UCSD-AML1 (cell line): ENCODE results near the gene SLMAP.
"Not testable (repeated sequence)": the region's sequence is repeated elsewhere in the genome, so short reads cannot be mapped to it uniquely, and the experiment has no call there.

ENCODE experiments used
- DNase-seq: peaks from one replicate; lab custom pipeline; 2025; ENCODE audit not compliant: unreplicated experiment; lab: John Stamatoyannopoulos, UW

The SLMAP gene

DNA sequence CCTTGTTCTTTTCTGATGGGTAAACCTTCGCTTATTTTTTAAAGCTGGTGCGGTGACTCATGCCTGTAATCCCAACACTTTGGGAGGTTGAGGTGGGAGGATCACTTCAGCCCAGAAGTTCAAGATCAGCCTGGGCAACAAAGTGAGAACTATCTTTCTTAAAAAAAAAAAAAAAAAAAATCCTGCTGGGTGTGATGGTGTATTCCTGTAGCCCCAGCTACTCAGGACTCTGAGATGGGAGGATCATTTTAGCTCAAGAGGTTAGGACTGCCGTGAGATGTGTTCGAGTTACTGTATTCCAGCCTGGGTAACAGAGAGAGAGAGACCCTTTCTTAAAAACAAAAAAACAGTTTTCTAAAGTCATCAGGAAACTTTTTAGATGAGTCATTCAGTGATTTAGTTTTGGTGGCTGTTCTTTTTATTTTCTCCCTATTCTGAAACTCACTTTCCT, 37.7 kb downstream of the SLMAP start:
- DNase-seq = no peak

DNA sequence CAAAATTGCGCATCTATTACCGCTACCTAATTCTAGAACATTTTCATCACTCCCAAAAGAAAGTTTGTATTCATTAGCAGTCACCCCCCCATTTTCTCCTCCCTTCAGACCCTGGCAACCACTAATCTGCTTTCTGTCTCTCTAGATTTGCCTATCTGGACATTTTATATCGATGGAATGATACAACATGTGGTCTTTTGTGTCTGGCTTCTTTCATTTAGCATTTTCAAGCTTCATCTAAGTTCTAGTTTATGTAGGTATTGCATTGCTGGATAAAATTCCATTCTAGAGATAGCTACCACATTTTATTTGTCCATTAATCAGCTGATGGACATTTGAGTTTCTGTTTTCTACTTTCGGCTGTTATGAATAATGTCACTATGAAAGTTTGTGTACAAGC, 38.4 kb downstream of the SLMAP start:
- DNase-seq = no peak

DNA sequence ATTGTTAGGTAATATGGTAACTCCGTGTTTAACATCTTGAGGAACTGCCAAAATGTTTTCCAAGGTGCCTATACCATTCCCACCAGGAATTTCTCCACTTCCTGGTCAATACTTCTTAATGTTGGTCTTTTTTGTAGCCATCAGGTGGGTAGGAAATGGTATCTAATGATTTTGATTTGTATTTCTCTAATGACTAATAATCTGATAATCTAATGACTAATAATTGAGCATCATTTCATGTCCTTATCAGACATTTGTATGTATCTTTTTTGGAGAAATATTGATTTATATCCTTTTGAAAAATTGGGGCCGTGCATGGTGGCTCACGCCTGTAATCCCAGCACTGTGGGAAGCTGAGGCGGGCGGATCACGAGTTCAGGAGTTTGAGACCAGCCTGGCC, 38.8 kb downstream of the SLMAP start:
- DNase-seq = no peak

DNA sequence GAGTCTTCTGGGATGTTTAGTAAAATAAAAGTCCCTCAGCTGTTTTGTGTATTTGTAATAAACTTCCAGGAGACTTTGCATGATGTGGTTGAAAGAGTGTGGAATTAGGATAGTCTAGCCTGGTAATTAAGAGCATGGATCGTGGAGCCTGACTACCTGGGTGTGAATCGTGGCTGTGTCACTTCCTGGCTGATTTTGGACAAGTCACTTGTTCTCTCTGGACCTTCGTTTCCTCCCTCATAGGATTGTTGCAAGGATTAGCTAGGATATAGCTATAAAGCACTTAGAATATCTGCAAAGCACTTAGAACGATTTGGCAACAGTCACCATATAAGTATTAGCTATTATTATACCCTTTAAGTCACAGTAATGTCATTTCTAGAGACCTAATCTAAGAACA, 40.2 kb downstream of the SLMAP start:
- DNase-seq = no peak

DNA sequence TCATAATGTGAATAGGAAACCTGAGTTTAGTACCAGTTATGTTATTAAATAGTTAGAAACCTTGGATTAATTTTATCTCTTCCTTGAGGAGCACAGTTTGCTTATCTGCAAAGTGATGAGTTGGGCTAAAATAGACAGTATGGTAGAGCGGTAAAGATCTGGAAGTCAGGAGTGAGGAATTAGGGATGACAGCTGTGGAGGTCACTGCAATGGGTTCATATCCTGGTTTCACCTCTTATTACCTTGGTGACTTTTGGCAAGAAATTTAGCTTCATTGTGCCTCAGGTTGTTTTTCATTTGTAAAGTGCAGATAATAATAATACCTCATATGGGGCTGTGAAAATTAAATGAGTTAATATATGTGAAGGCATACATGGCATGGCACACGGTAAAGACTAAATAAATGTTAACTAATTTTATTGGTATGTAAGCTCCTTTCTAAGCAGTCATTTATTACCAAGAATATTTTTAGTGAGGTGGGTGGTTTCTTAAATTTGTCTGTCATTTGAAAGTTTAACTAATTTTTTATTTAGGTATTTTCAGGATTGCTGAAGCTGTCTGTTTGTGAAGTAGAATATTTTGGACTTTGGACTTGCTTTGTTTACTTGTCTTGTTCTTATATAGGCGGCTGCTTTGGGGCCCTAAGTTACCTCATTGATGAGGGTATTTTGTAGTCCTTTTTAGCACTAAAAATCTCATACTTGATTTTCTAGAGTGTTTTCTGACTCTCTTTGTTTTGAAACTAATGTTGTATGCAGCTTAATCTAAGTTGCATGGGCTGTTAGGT, 41.8 kb downstream of the SLMAP start:
- no peak for DNase-seq

DNA sequence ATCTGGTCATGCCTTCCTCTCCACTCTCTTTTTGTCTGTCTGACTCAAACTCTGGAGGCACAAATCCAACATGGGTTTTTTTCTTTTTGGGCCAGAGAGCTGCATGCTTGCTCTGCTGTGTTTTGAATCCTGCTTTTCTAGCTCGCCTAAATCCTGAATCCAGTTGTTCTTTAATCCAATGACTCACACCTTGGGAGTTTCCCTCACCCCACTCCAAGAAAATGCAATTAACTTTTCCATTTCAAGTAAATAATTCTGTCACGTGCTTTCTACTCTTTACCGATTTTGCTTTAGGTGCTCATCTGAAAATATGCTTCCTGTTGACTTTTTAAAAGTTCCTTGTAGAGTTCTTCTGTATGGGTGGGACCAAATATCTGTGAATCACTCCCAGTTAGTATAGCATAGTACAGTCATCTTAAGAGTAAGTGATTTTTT, 47.6 kb downstream of the SLMAP start:
- DNase-seq = no peak

DNA sequence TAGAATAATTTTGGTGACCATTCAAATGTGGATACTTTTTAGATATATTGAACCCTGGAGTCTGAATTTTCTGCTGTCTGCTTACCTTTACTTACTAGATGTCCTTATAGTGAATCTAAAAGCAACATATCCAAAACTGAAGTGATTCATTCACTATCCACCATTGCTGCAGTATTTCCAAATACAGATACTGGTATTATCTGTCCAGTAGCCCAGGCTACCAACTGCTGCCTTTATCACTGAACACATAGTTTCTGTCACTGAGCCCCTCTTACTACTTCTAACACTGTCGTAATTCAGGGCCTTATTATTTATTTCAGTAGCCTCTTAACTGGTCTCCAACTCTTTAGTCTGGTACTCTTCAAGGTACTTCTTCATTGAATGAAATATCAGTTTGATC, 49.2 kb downstream of the SLMAP start:
- DNase-seq = no peak

DNA sequence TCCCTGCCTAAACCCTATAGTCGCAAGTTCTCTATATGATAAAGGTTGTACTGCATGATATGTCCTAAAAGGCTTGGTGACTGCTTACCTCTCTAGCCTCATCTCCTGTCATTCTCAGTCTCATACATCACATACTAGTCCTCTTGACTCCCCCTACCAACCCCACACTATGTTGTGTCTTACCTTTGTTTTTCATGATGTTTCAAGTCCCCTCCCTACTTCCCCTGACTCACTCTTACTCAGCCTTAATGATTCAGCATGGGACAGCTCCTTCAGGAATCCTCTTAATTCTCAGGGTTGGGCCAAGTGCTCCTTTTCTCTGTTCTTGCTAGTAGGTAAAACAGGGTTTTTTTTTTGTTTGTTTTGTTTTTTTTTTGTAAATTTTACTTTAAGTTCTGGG, 49.6 kb downstream of the SLMAP start:
- DNase-seq = no peak

DNA sequence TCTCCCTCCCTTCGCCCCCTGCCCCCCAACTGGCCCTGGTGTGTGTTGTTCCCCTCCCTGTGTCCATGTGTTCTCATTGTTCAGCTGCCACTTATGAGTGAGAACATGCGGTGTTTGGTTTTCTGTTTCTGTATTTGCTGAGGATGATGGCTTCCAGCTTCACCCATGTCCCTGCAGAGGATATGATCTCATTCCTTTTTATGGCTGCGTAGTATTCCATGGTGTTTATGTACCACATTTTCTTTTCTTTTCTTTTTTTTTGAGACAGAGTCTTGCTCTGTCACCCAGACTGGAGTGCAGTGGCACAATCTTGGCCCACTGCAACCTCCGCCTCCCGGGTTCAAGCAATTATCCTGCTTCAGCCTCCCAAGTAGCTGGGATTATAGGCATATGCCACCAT, 50.1 kb downstream of the SLMAP start:
- DNase-seq = not testable (repeated sequence)

DNA sequence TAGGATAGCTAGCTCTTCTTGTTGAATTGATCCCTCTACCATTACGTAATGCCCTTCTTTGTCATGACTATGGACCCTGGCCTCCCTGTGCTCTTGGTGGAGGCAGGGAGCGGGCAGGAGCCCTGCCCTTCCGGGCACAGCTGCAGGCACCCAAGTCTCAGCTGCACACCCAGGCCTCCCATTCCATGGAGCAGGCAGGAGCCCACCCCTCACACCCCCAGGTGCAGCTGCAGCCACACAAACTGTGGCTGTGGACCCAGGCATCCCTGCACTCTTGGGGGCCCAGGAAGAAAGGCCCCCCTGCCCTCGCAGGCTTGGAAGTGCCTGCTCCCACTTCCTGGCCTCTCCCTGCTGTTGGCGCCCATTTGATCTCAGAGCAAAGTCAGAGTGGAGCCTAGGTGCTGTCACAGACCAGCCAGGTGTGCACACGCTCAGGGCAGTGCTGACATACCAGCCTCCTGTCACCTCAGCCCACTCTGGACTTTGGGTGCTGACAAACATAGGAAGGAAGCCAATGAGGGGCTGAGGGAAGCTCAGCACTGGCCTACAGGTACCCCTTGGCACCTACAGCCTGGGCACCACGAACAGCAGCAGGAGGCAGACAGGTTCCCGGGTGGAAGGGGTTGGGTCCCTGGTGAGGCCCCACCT, 53.0 kb downstream of the SLMAP start:
- DNase-seq = no peak

DNA sequence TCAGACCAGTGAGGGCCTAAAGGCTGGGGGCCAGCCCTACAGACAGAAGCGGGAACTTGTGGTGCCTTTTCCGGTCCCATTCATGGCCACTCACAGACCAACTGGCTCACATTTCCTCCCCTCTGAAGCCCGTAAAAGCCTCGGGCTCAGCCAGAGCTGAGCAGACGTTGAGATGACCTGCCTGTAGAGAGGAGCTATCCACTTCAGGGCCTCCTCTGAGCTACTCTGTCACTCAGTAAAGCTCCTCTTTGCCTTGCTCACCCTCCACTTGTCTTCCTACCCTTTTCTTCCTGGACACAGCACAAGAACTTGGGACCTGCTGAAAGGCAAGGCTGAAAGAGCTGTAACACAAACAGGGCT, 53.5 kb downstream of the SLMAP start:
- DNase-seq = no peak

DNA sequence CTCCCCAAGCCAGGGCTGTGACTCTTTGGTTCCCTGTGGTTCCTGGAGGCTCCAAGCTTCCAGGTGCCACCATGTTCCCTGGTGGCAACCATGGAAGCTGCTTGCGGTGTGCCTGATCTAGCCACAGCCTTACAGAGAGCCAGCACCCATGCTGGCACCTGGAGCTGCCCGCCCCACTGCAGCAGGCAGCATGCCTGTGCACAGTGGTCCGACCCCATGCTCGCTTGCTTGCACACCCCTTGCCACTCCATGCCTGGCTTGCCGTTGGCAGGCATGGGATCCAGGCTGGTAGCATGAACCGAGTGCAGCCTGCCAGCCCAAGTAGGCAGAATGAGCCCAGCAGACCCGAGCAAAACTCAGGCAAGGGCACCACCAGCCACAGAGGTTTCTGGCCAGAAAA, 53.9 kb downstream of the SLMAP start:
- no peak for DNase-seq

DNA sequence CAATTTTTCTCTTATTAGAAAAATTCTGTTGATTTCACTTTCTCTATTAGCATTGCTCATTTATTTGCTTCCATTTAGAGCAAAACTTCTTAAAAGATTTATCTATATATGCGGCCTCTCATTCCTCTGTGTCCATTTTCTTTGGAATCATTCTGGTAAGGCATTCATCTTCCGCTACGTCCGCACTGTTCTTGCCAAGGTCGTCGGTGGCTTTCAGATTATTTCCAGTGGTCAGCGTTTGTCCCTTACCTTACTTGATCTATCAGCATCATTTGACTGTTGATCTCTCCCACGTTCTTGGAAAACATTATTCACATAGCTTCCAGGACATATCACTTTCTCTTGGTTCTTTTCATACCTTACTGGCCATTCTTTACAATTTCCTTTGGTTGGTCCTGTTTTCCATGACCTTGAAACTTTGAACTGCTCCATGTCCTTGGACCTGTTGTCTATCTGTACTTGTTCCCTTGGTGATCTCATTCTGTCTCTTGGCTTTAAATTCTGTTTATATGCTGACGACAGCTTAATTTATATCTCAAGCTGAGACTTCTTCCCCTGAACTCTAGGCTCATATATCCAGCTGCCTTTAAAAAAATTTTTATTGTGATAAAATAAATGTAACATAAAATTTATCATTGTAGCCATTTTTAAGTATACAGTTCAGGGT, 54.5 kb downstream of the SLMAP start:
- DNase-seq = no peak

DNA sequence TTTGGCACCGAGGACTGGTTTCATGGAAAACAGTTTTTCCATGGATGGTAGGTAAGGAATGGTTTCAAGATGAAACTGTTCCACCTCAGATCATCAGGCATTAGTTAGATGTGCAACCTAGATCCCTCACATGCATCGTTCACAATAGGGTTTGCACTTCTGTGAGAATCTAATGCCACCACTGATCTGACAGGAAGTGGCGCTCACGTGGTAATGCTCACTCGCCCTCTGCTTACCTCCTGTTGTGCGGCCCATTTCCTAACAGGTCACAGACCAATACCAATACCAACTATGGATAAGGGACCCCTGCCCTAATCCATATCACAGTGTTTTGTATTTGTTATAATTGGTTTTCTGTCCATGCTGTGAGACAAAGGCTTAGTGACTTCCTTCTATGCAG, 58.9 kb downstream of the SLMAP start:
- DNase-seq = no peak

DNA sequence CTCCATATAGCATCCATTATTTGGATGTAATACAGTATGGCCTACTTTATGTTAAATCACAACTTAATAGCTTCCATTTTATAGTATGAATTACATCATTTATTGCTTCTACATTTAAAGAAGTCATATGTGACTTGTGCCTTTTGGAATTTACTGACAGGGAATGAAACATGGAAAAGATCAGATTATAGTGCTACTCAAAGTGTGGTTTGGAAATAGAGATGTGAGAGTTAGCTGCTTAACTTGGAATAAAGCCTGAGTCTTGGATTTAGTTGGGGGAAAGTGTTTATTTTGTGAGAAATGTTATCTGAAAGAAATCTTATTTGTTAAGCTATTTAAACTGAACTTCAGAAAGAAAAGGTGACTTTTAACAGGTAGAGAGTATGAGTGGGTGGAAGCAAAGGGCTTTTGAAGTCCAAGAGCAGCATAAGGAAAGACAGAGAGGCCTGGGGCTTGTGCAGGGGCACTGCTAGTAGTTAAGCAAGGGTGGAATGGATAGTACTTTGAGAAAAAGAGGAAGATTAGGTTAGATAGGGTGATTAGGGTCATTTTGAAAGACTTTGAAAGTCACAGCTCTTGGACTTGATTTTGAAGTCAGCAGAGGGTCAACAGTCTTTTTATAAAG, 60.5 kb downstream of the SLMAP start:
- no peak for DNase-seq

DNA sequence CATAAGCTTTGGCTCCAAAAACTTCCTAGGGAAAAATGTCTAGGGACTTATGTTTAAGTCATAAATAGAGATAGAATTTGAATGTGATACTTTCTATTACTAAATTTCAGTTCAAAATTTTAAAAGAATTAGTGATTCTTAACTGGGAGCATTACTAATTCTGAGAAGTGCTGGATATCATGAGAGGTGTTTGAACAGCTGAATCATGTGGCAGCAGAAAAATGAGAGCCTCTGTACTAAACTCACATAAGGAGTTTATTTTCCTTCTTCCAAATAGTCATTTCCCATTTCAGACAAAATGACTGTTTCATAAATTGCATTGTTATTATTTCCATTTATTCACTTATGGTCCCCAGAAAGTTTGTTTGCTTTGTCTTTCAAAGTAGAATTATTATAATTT, 62.7 kb downstream of the SLMAP start:
- no peak for DNase-seq

DNA sequence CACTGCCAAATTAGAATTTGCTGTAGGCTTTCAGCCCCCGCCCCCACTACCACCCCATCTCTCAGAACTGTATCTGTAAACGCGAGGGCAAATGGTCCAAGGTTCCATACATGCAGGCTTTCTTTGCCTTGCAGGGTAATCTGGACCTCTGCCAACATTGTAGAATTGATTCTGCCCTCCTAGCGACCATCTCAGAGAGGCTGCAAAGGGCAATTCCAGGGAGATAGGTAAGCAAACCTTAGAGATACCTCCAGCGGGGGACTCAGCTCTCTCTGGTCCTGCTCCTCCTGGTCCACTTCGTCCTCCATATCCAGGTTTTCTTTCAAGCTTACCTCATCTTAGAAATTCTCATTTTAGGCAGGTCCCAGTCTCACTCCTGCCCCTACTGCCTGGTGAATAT, 64.4 kb downstream of the SLMAP start:
- DNase-seq = no peak

DNA sequence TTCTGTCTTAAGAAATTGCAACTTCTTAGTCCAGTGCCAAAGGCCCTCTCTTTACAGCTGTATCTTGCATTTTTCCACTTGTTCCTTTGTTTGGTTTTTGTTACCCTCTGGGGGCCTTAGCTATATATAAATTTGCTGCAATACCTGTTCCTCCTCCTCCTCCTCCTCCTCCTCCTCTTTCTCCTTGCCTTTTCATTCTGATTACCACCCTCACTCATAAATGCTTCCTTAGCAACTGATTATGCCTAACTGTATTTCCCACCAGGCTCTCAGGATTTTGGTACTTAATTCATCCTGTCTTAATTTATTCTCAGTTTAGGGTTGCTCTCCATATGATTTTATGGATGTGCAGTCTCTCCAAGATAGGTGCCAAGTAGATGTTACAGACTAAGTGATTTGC, 65.7 kb downstream of the SLMAP start:
- DNase-seq = no peak

DNA sequence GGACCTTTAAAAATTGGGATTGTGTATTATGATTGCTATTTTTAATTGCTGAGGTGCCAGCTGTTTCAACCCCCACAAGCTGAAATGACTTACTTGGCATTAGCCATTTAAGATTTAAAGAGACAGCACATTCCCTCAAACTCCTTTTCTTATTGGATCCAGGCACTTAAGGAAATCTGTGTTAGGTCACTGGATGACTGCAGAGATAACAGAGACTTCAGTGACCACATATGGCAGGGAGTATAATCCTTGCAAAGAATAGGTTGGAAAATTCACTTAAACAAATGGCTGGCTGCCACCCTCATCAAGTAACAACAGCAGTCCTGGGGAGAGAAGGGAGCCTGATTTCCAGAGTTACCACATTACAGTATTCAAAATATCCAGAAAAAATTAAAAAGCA, 66.6 kb downstream of the SLMAP start:
- DNase-seq = no peak

DNA sequence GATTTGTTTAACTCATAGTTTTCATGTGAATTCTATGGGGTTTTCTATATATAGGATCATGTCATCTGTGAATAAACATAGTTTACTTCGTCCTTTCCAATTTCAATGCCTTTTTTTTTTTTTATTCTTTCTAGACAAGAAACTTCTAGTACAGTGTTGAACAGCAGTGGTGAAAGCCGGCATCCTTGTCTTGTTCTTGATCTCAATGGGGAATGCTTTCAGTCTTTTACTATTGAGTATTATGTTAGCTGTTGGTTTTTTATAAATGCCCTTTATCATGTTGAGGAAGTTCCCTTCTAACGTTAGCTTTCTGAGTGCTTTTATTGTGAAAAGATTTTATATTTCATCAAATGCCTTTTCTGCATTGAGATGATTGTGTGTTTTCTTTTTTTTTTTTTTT, 69.0 kb downstream of the SLMAP start:
- no peak for DNase-seq

DNA sequence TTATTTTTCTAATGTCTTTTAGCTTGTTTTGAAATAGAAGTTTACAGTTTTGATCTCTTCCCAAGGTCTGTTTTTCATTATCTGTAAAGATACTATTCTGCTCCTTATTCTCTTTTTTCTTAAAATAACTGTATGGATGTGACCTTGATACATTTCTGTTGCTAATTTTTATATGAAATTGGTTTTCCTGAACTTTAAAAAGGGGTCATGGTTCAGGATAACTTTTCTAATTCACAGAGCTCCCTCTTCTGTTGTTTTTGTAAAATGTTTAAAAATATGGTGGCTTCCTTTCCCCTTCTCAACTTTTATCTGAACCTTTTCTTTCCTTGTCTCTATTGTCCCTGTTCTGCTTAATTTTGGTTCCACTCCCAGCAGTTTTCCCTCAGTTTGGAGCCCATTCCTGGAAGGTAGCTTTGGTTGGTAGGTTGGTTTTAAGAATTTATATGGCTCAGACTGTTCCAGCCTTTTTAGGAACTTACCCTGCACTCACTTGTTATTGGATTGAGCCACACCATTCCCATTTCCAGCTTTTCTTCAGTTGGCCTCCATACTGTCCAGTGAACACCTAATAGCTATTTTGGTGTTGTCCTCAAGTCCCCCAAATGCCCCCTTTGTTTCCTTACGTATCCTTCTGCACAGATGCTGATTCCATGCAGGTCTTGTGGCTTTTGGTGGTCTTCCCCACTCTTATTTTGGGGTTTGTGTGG, 70.3 kb downstream of the SLMAP start:
- no peak for DNase-seq
